Measurements from ENCODE around the gene BARHL2. TPM values are rescaled to one million over a fixed set of nuclear protein-coding genes. Genes with fewer than 3 reads are reported as not detected.

Gene BARHL2
- not detected in 2 replicates for total RNA-seq (2014; rRNA removed; shearing (Covaris generic); ENCODE audit: low replicate concordance)

- no peak for DNase-seq (ENCODE audit: low read depth)
- in situ Hi-C loops (cut with HindIII; ENCODE audit: low pct_unique_long_range_greater_than_20kb, low sequenced_read_pairs) = no loop called here
Observed at GRCh38 chr1:90716552-90717355, at the start of gene BARHL2. Gene BARHL2, minus strand, starts transcription at chr1:90717302. Its CDS starts 107 bp downstream, at chr1:90717195.

GRCh38 chr1:90763930-90764329, 46.8 kb upstream of the BARHL2 start:
- DNase-seq (ENCODE audit: low read depth) = no peak
- in situ Hi-C loops (cut with HindIII; ENCODE audit: low pct_unique_long_range_greater_than_20kb, low sequenced_read_pairs) = no loop called here

- in situ Hi-C loops (cut with HindIII; ENCODE audit: low pct_unique_long_range_greater_than_20kb, low sequenced_read_pairs) = no loop called here
- DNase-seq (ENCODE audit: low read depth) = no peak
Observed at GRCh38 chr1:90763506-90763905, 46.4 kb upstream of the BARHL2 start.

- no peak for DNase-seq (ENCODE audit: low read depth)
- in situ Hi-C loops (cut with HindIII; ENCODE audit: low pct_unique_long_range_greater_than_20kb, low sequenced_read_pairs) = no loop called here
Observed at GRCh38 chr1:90761781-90762589, 44.9 kb upstream of the BARHL2 start.

- in situ Hi-C loops (cut with HindIII; ENCODE audit: low pct_unique_long_range_greater_than_20kb, low sequenced_read_pairs) = no loop called here
- no peak for DNase-seq (ENCODE audit: low read depth)
Observed at GRCh38 chr1:90761156-90761555, 44.1 kb upstream of the BARHL2 start.

DNA sequence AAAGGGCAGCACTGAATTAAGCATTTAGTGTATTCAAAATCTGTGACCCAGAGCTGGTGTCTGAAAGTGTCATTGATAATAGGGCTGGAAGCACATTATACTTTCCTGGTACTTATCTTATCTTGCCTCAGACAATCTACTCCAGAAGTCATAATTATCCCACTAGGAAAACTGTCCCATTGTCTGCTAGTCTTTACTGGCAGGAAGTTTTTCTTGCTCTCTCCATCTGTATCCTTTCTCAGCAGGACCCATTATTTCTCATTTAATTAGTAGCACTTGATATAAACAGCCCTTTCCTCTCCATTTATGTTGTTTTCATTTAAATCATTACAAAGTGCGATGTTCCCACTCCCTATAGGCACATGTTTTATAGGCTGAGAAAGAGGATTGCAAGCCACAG, 36.5 kb upstream of the BARHL2 start:
- no peak for DNase-seq (ENCODE audit: low read depth)
- in situ Hi-C loops (cut with HindIII; ENCODE audit: low pct_unique_long_range_greater_than_20kb, low sequenced_read_pairs) = no loop called here

GRCh38 chr1:90748668-90749067, 31.6 kb upstream of the BARHL2 start:
- in situ Hi-C loops (cut with HindIII; ENCODE audit: low pct_unique_long_range_greater_than_20kb, low sequenced_read_pairs) = no loop called here
- no peak for DNase-seq (ENCODE audit: low read depth)

DNA sequence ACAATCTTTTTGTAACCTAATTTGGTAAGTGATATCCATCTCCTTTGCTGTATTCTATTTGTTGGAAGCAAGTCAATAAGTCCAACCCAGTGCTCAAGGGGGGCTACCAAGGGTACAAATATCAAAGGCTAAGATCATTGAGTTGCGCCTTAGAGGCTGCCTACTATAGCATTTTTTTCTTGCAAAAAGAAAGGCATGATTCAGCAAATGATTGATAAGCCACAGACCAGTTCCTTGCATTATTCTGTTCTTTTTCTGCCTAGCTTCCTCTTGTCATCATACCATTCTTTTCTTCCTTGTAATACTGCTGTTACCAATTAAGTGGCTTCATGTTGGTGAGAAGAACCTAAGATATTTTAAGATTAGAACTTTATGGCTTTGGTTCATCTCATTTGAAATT, 29.8 kb upstream of the BARHL2 start:
- no peak for DNase-seq (ENCODE audit: low read depth)
- in situ Hi-C loops (cut with HindIII; ENCODE audit: low pct_unique_long_range_greater_than_20kb, low sequenced_read_pairs) = no loop called here

DNA sequence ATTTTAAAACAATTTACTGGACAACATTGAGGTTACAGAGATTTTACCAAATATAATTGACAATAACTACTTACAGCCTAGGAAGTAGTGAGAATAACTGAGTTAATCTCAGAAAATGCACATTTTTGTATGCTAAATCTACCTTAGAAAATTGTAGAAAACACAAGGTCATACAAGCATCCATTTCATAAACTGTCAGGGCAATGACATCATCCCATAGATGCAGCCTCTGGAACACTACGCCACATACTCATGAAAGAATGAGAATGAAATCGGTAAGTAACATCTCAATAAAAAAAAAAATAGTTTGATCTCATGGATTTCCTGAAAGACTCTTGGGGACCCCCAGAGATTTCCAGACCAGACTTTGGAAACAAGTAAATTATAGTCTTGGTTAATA, 28.9 kb upstream of the BARHL2 start:
- no peak for DNase-seq (ENCODE audit: low read depth)
- in situ Hi-C loops (cut with HindIII; ENCODE audit: low pct_unique_long_range_greater_than_20kb, low sequenced_read_pairs) = no loop called here

- no peak for DNase-seq (ENCODE audit: low read depth)
- in situ Hi-C loops (cut with HindIII; ENCODE audit: low pct_unique_long_range_greater_than_20kb, low sequenced_read_pairs) = no loop called here
Observed at GRCh38 chr1:90732136-90732535, 15.0 kb upstream of the BARHL2 start.

GRCh38 chr1:90731382-90732050, 14.4 kb upstream of the BARHL2 start:
- in situ Hi-C loops (cut with HindIII; ENCODE audit: low pct_unique_long_range_greater_than_20kb, low sequenced_read_pairs) = no loop called here
- no peak for DNase-seq (ENCODE audit: low read depth)

DNA sequence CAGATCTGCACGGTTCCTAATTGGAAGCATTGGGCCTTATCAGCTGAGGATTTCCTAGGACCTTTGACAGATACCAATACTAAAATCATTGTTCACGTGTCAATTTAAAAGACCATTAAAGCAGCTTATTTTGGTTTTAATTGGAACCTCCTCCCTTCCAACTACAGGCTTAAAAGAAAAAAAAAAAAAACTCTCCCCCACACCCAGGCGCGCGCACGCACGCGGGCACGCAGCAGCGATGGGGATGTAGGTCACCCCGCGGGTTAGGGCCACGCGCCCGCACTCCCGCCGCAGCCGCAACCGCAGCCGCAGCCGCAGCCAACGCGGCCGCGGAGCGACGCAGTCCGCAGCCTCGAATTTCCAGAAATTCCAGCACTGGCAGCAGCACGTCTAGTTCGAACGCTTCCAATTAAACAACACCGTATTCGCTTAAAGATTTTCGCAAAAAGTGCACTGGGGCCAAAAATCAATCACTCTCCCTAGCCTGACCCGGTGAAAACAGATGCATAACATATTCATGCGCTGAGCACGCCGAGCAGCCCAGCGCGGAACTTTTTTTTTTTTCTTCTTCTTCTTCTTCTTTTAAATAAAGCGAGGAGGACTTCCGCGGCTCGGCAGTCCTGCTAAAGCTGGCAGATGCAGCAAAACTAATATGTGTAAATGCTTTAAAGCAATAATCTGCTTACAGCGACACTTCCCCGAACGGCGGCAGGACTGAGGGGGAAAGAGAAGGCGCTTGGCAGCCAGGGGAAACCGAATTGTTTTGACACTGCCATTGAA, 13.3 kb upstream of the BARHL2 start:
- DNase-seq (ENCODE audit: low read depth) = no peak
- in situ Hi-C loops (cut with HindIII; ENCODE audit: low pct_unique_long_range_greater_than_20kb, low sequenced_read_pairs) = no loop called here

DNA sequence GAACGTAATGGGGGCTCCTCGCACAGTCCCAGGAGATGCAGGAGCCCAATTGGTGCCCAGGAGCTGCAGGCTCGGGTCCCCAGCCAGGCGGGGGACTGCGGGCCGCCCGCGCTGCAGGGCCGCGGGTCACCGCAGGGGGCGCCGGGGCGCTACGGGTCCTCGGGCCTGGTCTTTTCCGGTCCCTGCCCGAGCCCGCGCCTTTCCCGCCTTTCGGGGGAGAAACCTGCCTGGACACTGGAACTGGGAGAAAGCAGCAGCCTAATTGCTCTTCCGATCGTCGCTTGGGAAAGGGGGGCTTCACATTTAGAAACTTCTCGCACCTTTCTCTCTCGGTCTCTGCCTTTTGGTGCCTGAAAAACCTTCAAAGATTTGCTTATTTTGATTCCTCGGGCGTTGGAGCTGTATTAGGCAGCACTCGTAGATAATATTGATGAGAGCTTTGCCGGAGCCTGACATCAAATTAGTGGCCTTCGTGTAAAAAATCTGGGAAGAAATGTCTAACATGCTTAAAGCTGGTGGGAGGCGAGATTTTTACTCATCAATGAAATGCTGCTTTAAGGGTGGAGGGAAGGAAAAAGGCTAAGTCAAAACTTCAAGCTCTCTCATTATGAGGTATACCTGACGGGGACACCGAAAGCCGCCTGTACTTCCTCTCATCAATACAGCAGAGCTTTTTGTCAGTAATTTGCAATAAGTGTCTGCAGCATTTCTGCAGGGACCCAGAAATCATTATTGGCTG, 12.6 kb upstream of the BARHL2 start:
- in situ Hi-C loops (cut with HindIII; ENCODE audit: low pct_unique_long_range_greater_than_20kb, low sequenced_read_pairs) = no loop called here
- DNase-seq (ENCODE audit: low read depth) = no peak

- in situ Hi-C loops (cut with HindIII; ENCODE audit: low pct_unique_long_range_greater_than_20kb, low sequenced_read_pairs) = no loop called here
- no peak for DNase-seq (ENCODE audit: low read depth)
Observed at GRCh38 chr1:90728502-90729287, 11.6 kb upstream of the BARHL2 start.

- DNase-seq (ENCODE audit: low read depth) = no peak
- in situ Hi-C loops (cut with HindIII; ENCODE audit: low pct_unique_long_range_greater_than_20kb, low sequenced_read_pairs) = no loop called here
Observed at GRCh38 chr1:90727917-90728501, 10.9 kb upstream of the BARHL2 start.

GRCh38 chr1:90726986-90727480, 9.9 kb upstream of the BARHL2 start:
- DNase-seq (ENCODE audit: low read depth) = no peak
- in situ Hi-C loops (cut with HindIII; ENCODE audit: low pct_unique_long_range_greater_than_20kb, low sequenced_read_pairs) = no loop called here
